Epithelial cell of prostate (primary cell): Measurements from ENCODE around the gene LTBP2.

Experiments
- DNase-seq: peaks from one replicate; pipeline ENCODE4 v3.0.0-alpha.2; 2011; ENCODE audit warnings: low read depth, low spot score
- H3K27ac ChIP-seq: fragments of 450-650 bp; 2 replicates; pipeline ENCODE4 v1.5.1; 2017; ENCODE audit warnings: mild to moderate bottlenecking

Gene LTBP2

GRCh38 chr14:74516451-74517160 lies 95.4 kb downstream of the LTBP2 start:
- no peak overlapping the region for H3K27ac ChIP-seq
- no peak for DNase-seq

- no peak for DNase-seq
- H3K27ac ChIP-seq: no peak overlapping the region
Measured at GRCh38 chr14:74515891-74516412, 96.1 kb downstream of the LTBP2 start.

DNA sequence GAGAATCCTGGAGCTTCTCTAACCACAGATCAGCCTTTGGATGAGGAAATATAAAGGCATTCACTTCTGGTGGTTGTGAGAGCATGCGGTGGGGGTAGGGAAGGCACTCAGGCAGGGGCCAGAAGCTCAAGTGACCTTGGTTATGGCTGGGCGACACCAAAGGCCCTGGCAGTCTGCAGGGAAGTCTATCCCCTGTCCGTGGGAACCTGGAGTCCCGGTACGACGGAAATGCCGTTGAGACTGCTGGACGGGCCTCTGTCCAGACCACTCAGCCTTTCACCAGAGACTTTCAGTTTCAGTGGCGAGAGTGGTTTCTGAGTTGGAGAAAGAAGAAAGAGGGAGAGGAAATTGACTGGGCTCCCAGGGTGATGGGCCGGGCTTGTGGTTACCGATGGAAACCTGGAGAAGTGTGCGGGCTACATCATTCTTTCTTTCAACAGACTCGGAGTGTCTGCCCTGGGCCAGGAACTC lies 97.5 kb downstream of the LTBP2 start:
- peak overlapping the region; percentile 35 for H3K27ac ChIP-seq
- DNase-seq: no peak

- H3K27ac ChIP-seq: no peak overlapping the region
- DNase-seq: no peak
Measured at GRCh38 chr14:74511966-74512830, 99.8 kb downstream of the LTBP2 start.

DNA sequence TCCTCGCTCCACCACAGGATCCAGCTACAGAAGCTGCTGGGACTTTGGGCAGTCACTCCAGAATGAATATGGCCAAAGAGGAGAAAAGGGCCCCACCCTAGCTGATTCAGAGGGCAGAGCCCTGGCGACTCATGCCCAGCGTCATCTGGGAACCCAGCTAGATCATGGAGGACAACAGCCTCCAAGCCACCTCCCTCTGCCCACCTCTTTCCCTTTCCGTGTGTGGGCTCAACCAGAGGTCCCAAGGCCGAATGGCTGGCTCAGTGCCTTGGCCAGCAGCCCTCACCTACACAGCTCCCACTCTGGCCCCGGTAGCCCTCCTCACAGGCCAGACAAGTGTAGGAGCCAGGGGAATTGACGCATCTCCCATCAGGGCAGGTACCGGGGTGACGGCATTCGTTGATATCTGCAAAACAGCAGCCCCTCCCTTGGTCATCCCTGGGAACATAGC lies 101.1 kb downstream of the LTBP2 start:
- H3K27ac ChIP-seq: peak overlapping the region; percentile 41

GRCh38 chr14:74510223-74510931 lies 101.7 kb downstream of the LTBP2 start:
- peak overlapping the region; percentile 41 for H3K27ac ChIP-seq
- no peak for DNase-seq

More for the DNA sequence above, 101.1 kb downstream of the LTBP2 start:
- peak; percentile 29 for DNase-seq

DNA sequence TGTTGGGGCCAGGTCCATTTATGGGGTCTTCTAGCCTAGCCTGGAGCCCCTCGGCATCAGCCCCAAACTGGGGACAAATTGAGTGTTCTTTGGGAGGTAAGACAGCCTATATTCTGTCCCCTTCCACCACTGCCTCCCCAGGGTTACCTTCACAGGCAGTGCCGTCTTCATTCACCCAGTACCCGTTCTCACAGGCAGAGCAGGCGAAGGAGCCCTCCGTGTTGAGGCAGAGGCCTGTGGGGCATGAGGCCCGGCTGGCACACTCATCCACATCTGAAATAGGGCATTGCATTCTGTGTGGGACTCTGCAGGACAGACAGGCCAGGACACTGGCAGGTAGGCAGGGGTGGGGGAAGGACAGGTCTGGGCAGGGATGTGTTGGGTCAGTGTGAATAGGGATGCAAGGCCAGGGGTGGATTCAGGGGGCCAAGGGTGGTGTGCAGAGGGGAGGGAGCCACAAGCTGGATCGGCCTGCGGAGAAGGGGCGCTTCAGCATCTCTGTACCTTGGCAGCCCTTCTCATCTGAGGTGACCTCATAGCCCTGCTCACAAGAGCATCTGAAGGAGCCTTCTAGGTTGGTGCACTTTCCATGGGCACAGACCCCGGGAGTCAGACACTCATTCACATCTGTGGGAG lies 102.3 kb downstream of the LTBP2 start:
- DNase-seq: no peak

DNA sequence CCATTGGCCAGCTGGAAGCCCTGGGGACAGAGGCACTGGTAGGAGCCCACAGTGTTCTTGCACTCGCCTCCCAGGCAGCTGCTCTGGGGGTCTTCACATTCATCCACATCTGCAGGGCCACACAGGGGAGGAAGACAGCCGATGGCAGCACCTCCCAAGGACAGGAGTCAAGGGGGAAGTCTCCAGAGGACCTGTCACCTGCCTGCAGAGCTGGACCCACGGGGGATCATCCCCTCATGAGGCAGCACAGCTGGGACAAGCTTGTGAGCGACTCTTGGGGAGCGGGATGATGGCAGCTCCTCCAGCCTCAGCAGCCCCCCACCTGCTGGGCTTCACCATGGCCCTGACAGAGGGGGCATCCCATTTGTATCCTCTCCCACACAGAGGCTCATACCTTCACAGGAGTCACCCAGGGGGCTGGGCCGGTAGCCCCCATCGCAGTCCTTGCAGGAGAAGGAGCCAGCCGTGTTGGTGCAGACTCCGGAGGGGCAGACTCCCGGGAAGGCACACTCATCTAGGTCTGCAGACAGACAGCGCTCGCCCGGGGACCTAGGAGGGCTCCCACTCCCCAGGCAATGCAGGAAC lies 103.1 kb downstream of the LTBP2 start:
- H3K27ac ChIP-seq: no peak overlapping the region
- no peak for DNase-seq

More for the DNA sequence above, 102.3 kb downstream of the LTBP2 start:
- no peak overlapping the region for H3K27ac ChIP-seq

DNA sequence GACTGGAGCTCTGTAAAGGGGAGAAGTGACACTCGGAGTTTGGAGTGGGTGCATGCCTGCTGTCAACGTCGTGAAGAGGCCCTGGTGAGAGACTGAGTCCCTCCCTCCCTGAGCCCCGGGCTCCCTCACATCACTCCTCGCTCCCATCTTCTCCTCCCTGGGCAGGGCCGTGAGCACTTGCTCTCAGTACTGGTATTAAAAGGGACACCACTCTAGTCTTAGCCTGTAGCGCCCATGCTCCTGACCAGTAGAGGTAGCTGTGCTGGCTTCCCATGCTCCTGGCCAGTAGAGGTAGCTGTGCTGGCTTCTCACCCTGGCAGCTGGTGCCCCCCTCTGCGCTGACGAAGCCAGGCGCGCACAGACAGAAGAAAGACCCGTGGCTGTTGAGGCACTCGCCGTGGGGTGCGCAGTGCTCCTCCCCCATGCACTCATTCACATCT lies 103.7 kb downstream of the LTBP2 start:
- H3K27ac ChIP-seq: no peak overlapping the region
- DNase-seq: no peak

GRCh38 chr14:74507840-74508239 lies 104.2 kb downstream of the LTBP2 start:
- no peak overlapping the region for H3K27ac ChIP-seq

DNA sequence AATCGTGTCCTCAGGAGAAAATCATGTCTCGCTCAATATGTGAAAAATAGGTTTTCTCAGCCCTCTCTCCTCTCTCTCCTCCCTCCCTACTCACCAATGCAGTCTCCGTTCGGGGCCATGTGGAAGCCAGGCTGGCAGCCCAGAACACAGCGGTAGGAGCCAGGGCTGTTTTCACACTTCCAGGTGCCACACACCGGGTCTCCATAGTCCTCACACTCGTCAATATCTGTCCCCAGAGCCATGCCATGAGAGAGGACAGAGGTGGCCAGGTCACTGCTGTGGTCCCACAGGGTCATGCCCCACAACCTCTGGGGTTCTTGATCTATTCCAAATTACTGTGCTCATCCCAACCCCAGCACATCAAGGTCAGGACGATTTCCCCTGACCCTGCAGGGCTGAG lies 105.0 kb downstream of the LTBP2 start:
- H3K27ac ChIP-seq: no peak overlapping the region
- no peak for DNase-seq

More at GRCh38 chr14:74507840-74508239, 104.2 kb downstream of the LTBP2 start:
- DNase-seq: no peak

GRCh38 chr14:74506411-74506851 lies 105.6 kb downstream of the LTBP2 start:
- H3K27ac ChIP-seq: no peak overlapping the region
- no peak for DNase-seq

GRCh38 chr14:74505831-74506230 lies 106.2 kb downstream of the LTBP2 start:
- no peak overlapping the region for H3K27ac ChIP-seq
- no peak for DNase-seq

GRCh38 chr14:74504874-74505720 lies 106.9 kb downstream of the LTBP2 start:
- no peak for DNase-seq
- no peak overlapping the region for H3K27ac ChIP-seq

GRCh38 chr14:74504412-74504811 lies 107.6 kb downstream of the LTBP2 start:
- DNase-seq: no peak
- H3K27ac ChIP-seq: no peak overlapping the region

- no peak overlapping the region for H3K27ac ChIP-seq
- DNase-seq: no peak
Measured at GRCh38 chr14:74503938-74504335, 108.1 kb downstream of the LTBP2 start.

- DNase-seq: no peak
- H3K27ac ChIP-seq: no peak overlapping the region
Measured at GRCh38 chr14:74503291-74503937, 108.6 kb downstream of the LTBP2 start.
